Adrenal gland (tissue), 12 donors: ENCODE data around the gene RALGAPB. TPM values are rescaled to one million over a fixed set of nuclear protein-coding genes. Genes with fewer than 3 reads are reported as not detected.

Experiments
- DNase-seq, 7 donors: peaks; one replicate each; pipeline ENCODE4 v3.0.0-alpha.2; 2019 to 2020
- H3K27ac ChIP-seq, 5 donors: fragments of 200-600 bp; sonication (generic) in 4 of 5; 1 replicate in 3 of 5; 2 replicates in 2 of 5; pipeline versions ENCODE4 v1.5.1 to v1.8.0; 2016 to 2020; ENCODE audit warnings: mild to moderate bottlenecking in 1 of 5
- H3K27me3 ChIP-seq: fragments of 200-600 bp; 2 replicates; pipeline ENCODE4 v1.8.0; 2021
- H3K36me3 ChIP-seq, 2 donors: fragments of 200-600 bp; replicated peaks in 1 of 2; 1 replicate in 1 of 2; 2 replicates in 1 of 2; pipeline versions ENCODE4 v1.5.1 to v1.8.0; 2018 to 2022
- H3K4me1 ChIP-seq, 2 donors: fragments of 200-600 bp; replicated peaks in 1 of 2; 1 replicate in 1 of 2; 2 replicates in 1 of 2; pipeline versions ENCODE4 v1.5.1 to v1.8.0; 2018 to 2021
- H3K4me3 ChIP-seq, 4 donors: fragments of 200-600 bp; sonication (generic) in 3 of 4; one replicate each; pipeline ENCODE4 v1.5.1; 2016 to 2018
- H3K9me3 ChIP-seq, 3 donors: fragments of 200-600 bp; sonication (generic) in 1 of 3; replicated peaks in 1 of 3; 1 replicate in 2 of 3; 2 replicates in 1 of 3; pipeline versions ENCODE4 v1.5.1 to v1.8.0; 2016 to 2021
- CTCF ChIP-seq, 6 experiments: fragments of 450-650 bp in 4 of 6; fragments of 200-600 bp in 2 of 6; sonication (generic) in 1 of 6; IDR thresholded peaks; 1 replicate in 5 of 6; 2 replicates in 1 of 6; pipeline versions ENCODE4 v1.5.1 to v1.8.0; 2016 to 2021; ENCODE audit warnings: antibody characterized with exemption in 6 of 6, mild to moderate bottlenecking in 2 of 6, moderate library complexity in 1 of 6
- POLR2A ChIP-seq, 2 donors: fragments of 450-650 bp; IDR thresholded peaks; one replicate each; pipeline ENCODE4 v1.6.1; 2017; ENCODE audit warnings: antibody characterized with exemption in 2 of 2, mild to moderate bottlenecking in 2 of 2, moderate library complexity in 1 of 2
- WGBS, 4 donors: extraction: QIAGEN DNeasy Blood & Tissue Kit in 2 of 4; methylation state at CpG; one replicate each; pipeline versions ENCODE4 v1.1.5 to v1.1.7; 2013 to 2017; 5-methylcytosine and 5-hydroxymethylcytosine counted together
- intact Hi-C, 2 donors: fragments of 100-400 bp; cut with DNase I; formaldehyde crosslinking; loops; one replicate each; pipeline versions ENCODE4 v1.14.1 to v1.15.0; 2022 to 2023
- polyA plus RNA-seq, 3 donors: library from polyadenylated mRNA; stranded (reverse); fragments of 200-250 nt in 2 of 3; fragments of 350-450 nt in 1 of 3; fragmentation: Illumina TruSeq in 1 of 3; extraction: RNeasy Lipid Tissue Mini Kit (QIAGEN cat#74804) in 1 of 3; gene quantifications; one replicate each; pipeline ENCODE4 v1.2.3, GENCODE V29; 2013 to 2014
- total RNA-seq, 9 donors: library from RNA; depleted of rRNA in 4 of 9; stranded (reverse); fragments of >200 nt in 4 of 9; fragments of 120-200 nt in 1 of 9; fragmentation: NEBNext Ultra II Directional in 1 of 9; extraction: Animal tissue kit (Norgen Biotek cat#: 25700) in 1 of 9; gene quantifications; one replicate each; pipeline versions ENCODE4 v1.1.0 to v1.2.4, GENCODE V29; 2013 to 2023
- donor health status: healthy with polysubstance abuse.
- donor health status: Bipolar disorder and iron deficiency.
- donor health status: DM: yes; HTN: yes; CAD: no.
- donor health status: DM: no; HTN: no; CAD: no.
- donor health status: DM: no; HTN: no; CAD: no.
- donor health status: DM: yes; HTN: yes; CAD: no.

Gene RALGAPB
- total and polyA plus RNA-seq, 12 donors = 11.7 to 44.7 (median 31.7) TPM

- 49 to 65% (median 53%) methylated on average over 4 to 5 of the region's 5 CpGs for WGBS, 4 donors
- Histone ChIP-seq H3K4me1 (no peaks in the 10 kb centered on the region), H3K9me3 (no peaks in the 10 kb centered on the region), H3K36me3 (no peaks in the 10 kb centered on the region), H3K27ac (no peak overlapping the region), H3K4me3 (no peak overlapping the region), H3K27me3 (peaks cover 19% of the 10 kb centered on the region)
- intact Hi-C loops = no loop called here
- DNase-seq = no peak
- TF ChIP-seq POLR2A (IDR thresholded peaks at IDR 0.05) (no peak), CTCF (IDR thresholded peaks at IDR 0.05) (no peak)
Observed at GRCh38 chr20:38602185-38602581, 129.5 kb downstream of the RALGAPB start.

GRCh38 chr20:38603286-38603685 is 130.6 kb downstream of the RALGAPB start:
- no peaks in the 10 kb centered on the region for H3K36me3 ChIP-seq
- TF ChIP-seq POLR2A (IDR thresholded peaks at IDR 0.05) = no peak
- no peak for TF ChIP-seq CTCF (IDR thresholded peaks at IDR 0.05)
- intact Hi-C loops = no loop called here
- 73 to 86% (median 78%) methylated on average over 3 of the region's 3 CpGs for WGBS, 4 donors
- no peaks in the 10 kb centered on the region for H3K9me3 ChIP-seq
- peaks cover 21% of the 10 kb centered on the region for H3K27me3 ChIP-seq
- no peak overlapping the region for H3K27ac ChIP-seq
- no peak for DNase-seq
- no peak overlapping the region for H3K4me3 ChIP-seq
- H3K4me1 ChIP-seq = no peaks in the 10 kb centered on the region

- WGBS, 4 donors = 45 to 58% (median 46%) methylated on average over 4 of the region's 4 CpGs
- Histone ChIP-seq H3K36me3 (no peaks in the 10 kb centered on the region), H3K27me3 (peaks cover 21% of the 10 kb centered on the region), H3K9me3 (no peaks in the 10 kb centered on the region), H3K4me1 (no peaks in the 10 kb centered on the region), H3K27ac (no peak overlapping the region), H3K4me3 (no peak overlapping the region)
- intact Hi-C loops = no loop called here
- TF ChIP-seq POLR2A (IDR thresholded peaks at IDR 0.05) (no peak), CTCF (IDR thresholded peaks at IDR 0.05) (no peak)
- no peak for DNase-seq
Observed at GRCh38 chr20:38604873-38605303, 132.2 kb downstream of the RALGAPB start.

- no peaks in the 10 kb centered on the region for H3K4me1 ChIP-seq
- no peak overlapping the region for H3K27ac ChIP-seq
- 42 to 56% (median 50%) methylated on average over 12 of the region's 12 CpGs for WGBS, 4 donors
- no peak overlapping the region for H3K4me3 ChIP-seq
- DNase-seq = no peak
- no peaks in the 10 kb centered on the region for H3K9me3 ChIP-seq
- no peak for TF ChIP-seq POLR2A (IDR thresholded peaks at IDR 0.05)
- TF ChIP-seq CTCF (IDR thresholded peaks at IDR 0.05) = no peak
- intact Hi-C loops = no loop called here
- peaks cover 6% of the 10 kb centered on the region for H3K27me3 ChIP-seq
- no peaks in the 10 kb centered on the region for H3K36me3 ChIP-seq
Observed at GRCh38 chr20:38607351-38607750, 134.7 kb downstream of the RALGAPB start.
